HG02943 (cell line): ENCODE measurements around the gene PLCB2.

ENCODE experiments used
- ATAC-seq: cut with Tn5 transposase; IDR thresholded peaks from one replicate; pipeline ENCODE4 v1.9.1; 2021; ENCODE audit warnings: mild to moderate bottlenecking, low read depth, moderate library complexity; ENCODE audit not compliant: unreplicated experiment

PLCB2 gene

GRCh38 chr15:40303576-40303975 lies 4.2 kb downstream of the PLCB2 start:
- ATAC-seq, result no peak

GRCh38 chr15:40302981-40303380 lies 4.8 kb downstream of the PLCB2 start:
- no peak for ATAC-seq

GRCh38 chr15:40302288-40302886 lies 5.3 kb downstream of the PLCB2 start:
- no peak for ATAC-seq

GRCh38 chr15:40301467-40302179 lies 6.1 kb downstream of the PLCB2 start:
- no peak for ATAC-seq

- no peak for ATAC-seq
Measured at GRCh38 chr15:40300771-40301170, 7.0 kb downstream of the PLCB2 start.

- no peak for ATAC-seq
Measured at GRCh38 chr15:40300367-40300766, 7.4 kb downstream of the PLCB2 start.

GRCh38 chr15:40298216-40298935 lies 9.4 kb downstream of the PLCB2 start:
- ATAC-seq, result no peak

- ATAC-seq, result no peak
Measured at GRCh38 chr15:40297356-40297755, 10.4 kb downstream of the PLCB2 start.

GRCh38 chr15:40296561-40297230 lies 11.0 kb downstream of the PLCB2 start:
- no peak for ATAC-seq

- no peak for ATAC-seq
Measured at GRCh38 chr15:40295877-40296560, 11.7 kb downstream of the PLCB2 start.

GRCh38 chr15:40295297-40295696 lies 12.4 kb downstream of the PLCB2 start:
- ATAC-seq, result no peak

GRCh38 chr15:40293905-40294895 lies 13.5 kb downstream of the PLCB2 start:
- ATAC-seq, result no peak

- no peak for ATAC-seq
Measured at GRCh38 chr15:40293006-40293405, 14.7 kb downstream of the PLCB2 start.

- no peak for ATAC-seq
Measured at GRCh38 chr15:40292246-40292645, 15.5 kb downstream of the PLCB2 start.

GRCh38 chr15:40290918-40291574 lies 16.7 kb downstream of the PLCB2 start:
- no peak for ATAC-seq

GRCh38 chr15:40290545-40290917 lies 17.2 kb downstream of the PLCB2 start:
- no peak for ATAC-seq

GRCh38 chr15:40289140-40289775 lies 18.5 kb downstream of the PLCB2 start:
- ATAC-seq, result no peak

- ATAC-seq, result no peak
Measured at GRCh38 chr15:40287968-40288367, 19.8 kb downstream of the PLCB2 start.
